ENCODE measurements around the gene AKAP8L.

AKAP8L gene

GRCh38 chr19:15371119-15371518 lies 47.7 kb downstream of the AKAP8L start:
- H3K4me3 ChIP-seq (ENCODE audit: low read depth in 1 of 2, low read length in 1 of 2) = no peak overlapping the region
- TF ChIP-seq CTCF (IDR thresholded peaks at IDR 0.05) = no peak
- no peak overlapping the region for H3K27ac ChIP-seq

GRCh38 chr19:15369594-15369891 lies 49.2 kb downstream of the AKAP8L start:
- Histone ChIP-seq H3K36me3 (peaks cover 98% of the 10 kb centered on the region), H3K4me1 (ENCODE audit: control insufficient read depth in 1 of 2, insufficient read depth in 1 of 2, low read depth in 1 of 2, low read length in 1 of 2) (no peaks in the 10 kb centered on the region)

More at GRCh38 chr19:15371119-15371518, 47.7 kb downstream of the AKAP8L start:
- H3K4me1 ChIP-seq (ENCODE audit: control insufficient read depth in 1 of 2, insufficient read depth in 1 of 2, low read depth in 1 of 2, low read length in 1 of 2) = no peaks in the 10 kb centered on the region
- no peaks in the 10 kb centered on the region for H3K9me3 ChIP-seq
- no peaks in the 10 kb centered on the region for H3K27me3 ChIP-seq
- peaks cover 90% of the 10 kb centered on the region for H3K36me3 ChIP-seq

GRCh38 chr19:15368798-15369593 lies 49.8 kb downstream of the AKAP8L start:
- TF ChIP-seq CTCF (IDR thresholded peaks at IDR 0.05) = no peak
- no peaks in the 10 kb centered on the region for H3K27me3 ChIP-seq
- no peaks in the 10 kb centered on the region for H3K4me1 ChIP-seq (ENCODE audit: control insufficient read depth in 1 of 2, insufficient read depth in 1 of 2, low read depth in 1 of 2, low read length in 1 of 2)
- peaks cover 97% of the 10 kb centered on the region for H3K36me3 ChIP-seq
- H3K9me3 ChIP-seq = no peaks in the 10 kb centered on the region
- H3K27ac ChIP-seq = no peak overlapping the region
- H3K4me3 ChIP-seq (ENCODE audit: low read depth in 1 of 2, low read length in 1 of 2) = no peak overlapping the region

More at GRCh38 chr19:15369594-15369891, 49.2 kb downstream of the AKAP8L start:
- Histone ChIP-seq H3K27me3 (no peaks in the 10 kb centered on the region), H3K27ac (no peak overlapping the region), H3K4me3 (ENCODE audit: low read depth in 1 of 2, low read length in 1 of 2) (no peak overlapping the region), H3K9me3 (no peaks in the 10 kb centered on the region)
- TF ChIP-seq CTCF (IDR thresholded peaks at IDR 0.05) = no peak

- Histone ChIP-seq H3K4me3 (ENCODE audit: low read depth in 1 of 2, low read length in 1 of 2) (no peak overlapping the region), H3K9me3 (no peaks in the 10 kb centered on the region), H3K4me1 (ENCODE audit: control insufficient read depth in 1 of 2, insufficient read depth in 1 of 2, low read depth in 1 of 2, low read length in 1 of 2) (no peaks in the 10 kb centered on the region), H3K27ac (no peak overlapping the region), H3K36me3 (peaks cover 89% of the 10 kb centered on the region), H3K27me3 (no peaks in the 10 kb centered on the region)
- TF ChIP-seq CTCF (IDR thresholded peaks at IDR 0.05) = no peak
These were observed 50.6 kb downstream of the AKAP8L start for GRCh38 chr19:15368051-15368632.

GRCh38 chr19:15367439-15367838 lies 51.3 kb downstream of the AKAP8L start:
- TF ChIP-seq CTCF (IDR thresholded peaks at IDR 0.05) = no peak
- Histone ChIP-seq H3K9me3 (no peaks in the 10 kb centered on the region), H3K4me3 (ENCODE audit: low read depth in 1 of 2, low read length in 1 of 2) (no peak overlapping the region), H3K4me1 (ENCODE audit: control insufficient read depth in 1 of 2, insufficient read depth in 1 of 2, low read depth in 1 of 2, low read length in 1 of 2) (no peaks in the 10 kb centered on the region), H3K27ac (no peak overlapping the region), H3K36me3 (peaks cover 86% of the 10 kb centered on the region), H3K27me3 (no peaks in the 10 kb centered on the region)

Measured in neutrophil (primary cell).